Transverse colon (tissue), 4 donors: ENCODE data around the gene SFTPA2.

ENCODE experiments used
- CTCF ChIP-seq, 5 experiments: fragments of 200-600 bp in 3 of 5; fragments of 450-650 bp in 2 of 5; sonication (generic) in 3 of 5; IDR thresholded peaks; 1 replicate in 2 of 5; 2 replicates in 3 of 5; pipeline ENCODE4 v1.5.1; 2016 to 2017; ENCODE audit warnings: antibody characterized with exemption in 5 of 5, inconsistent platforms in 3 of 5, mild to moderate bottlenecking in 2 of 5, moderate library complexity in 1 of 5
- EP300 ChIP-seq: sonication (generic); formaldehyde crosslinking; IDR thresholded peaks from one replicate; pipeline ENCODE4 v1.6.1; 2017; ENCODE audit warnings: antibody characterized with exemption, low read depth
- POLR2A ChIP-seq: fragments of 450-650 bp; IDR thresholded peaks from one replicate; pipeline ENCODE4 v1.6.1; 2016; ENCODE audit warnings: antibody characterized with exemption, mild to moderate bottlenecking, moderate library complexity
- POLR2AphosphoS5 ChIP-seq, 3 donors: sonication (generic); formaldehyde crosslinking; IDR thresholded peaks; one replicate each; pipeline ENCODE4 v1.6.1; 2016; ENCODE audit warnings: antibody characterized with exemption in 3 of 3

GRCh38 chr10:79586933-79587332 lies 26.7 kb upstream of the SFTPA2 start:
- TF ChIP-seq CTCF (IDR thresholded peaks at IDR 0.05) (no peak), POLR2A (no peak), POLR2AphosphoS5 (IDR thresholded peaks at IDR 0.05) (no peak), EP300 (no peak)
